Activated T-helper 2 cell treated with anti-CD3 and anti-CD28 coated beads, Interferon-gamma antibody, Interleukin-2, Interleukin-4, amounts not matched to agents 10 μg/mL and 5 μg/mL and 100 μg/mL, durations not matched to agents 14 hours and 24 hours and 36 hours (primary cell): ENCODE data around the gene NRP2. TPM values are rescaled to one million over a fixed set of nuclear protein-coding genes. Genes with fewer than 3 reads are reported as not detected.

Experiments
- DNase-seq: peaks from one replicate; pipeline ENCODE4 v3.0.0; 2021; ENCODE audit warnings: low spot score
- H3K27ac Mint-ChIP-seq: one replicate; pipeline ENCODE4 v1.8.0; 2021; ENCODE audit warnings: mixed read lengths
- H3K27me3 Mint-ChIP-seq: one replicate; pipeline ENCODE4 v1.8.0; 2021; ENCODE audit warnings: low read depth, mixed read lengths
- H3K36me3 Mint-ChIP-seq: one replicate; pipeline ENCODE4 v1.8.0; 2021; ENCODE audit warnings: low read depth, mixed read lengths
- H3K4me1 Mint-ChIP-seq: one replicate; pipeline ENCODE4 v1.8.0; 2021; ENCODE audit warnings: low read depth, mixed read lengths
- H3K4me3 Mint-ChIP-seq: one replicate; pipeline ENCODE4 v1.8.0; 2021; ENCODE audit warnings: low read depth, mild to moderate bottlenecking, moderate library complexity, mixed read lengths
- H3K9me3 Mint-ChIP-seq: one replicate; pipeline ENCODE4 v1.8.0; 2021; ENCODE audit warnings: mixed read lengths
- intact Hi-C: fragments of 100-400 bp; cut with micrococcal nuclease; formaldehyde crosslinking; loops from one replicate; pipeline ENCODE4 v1.15.1; 2023
- total RNA-seq: library from RNA; stranded (reverse); gene quantifications from 2 replicates; pipeline ENCODE4 v1.2.3, GENCODE V29; 2022

NRP2 gene
- total RNA-seq, 1 donor from 2014 or later = 61.7 TPM

DNA sequence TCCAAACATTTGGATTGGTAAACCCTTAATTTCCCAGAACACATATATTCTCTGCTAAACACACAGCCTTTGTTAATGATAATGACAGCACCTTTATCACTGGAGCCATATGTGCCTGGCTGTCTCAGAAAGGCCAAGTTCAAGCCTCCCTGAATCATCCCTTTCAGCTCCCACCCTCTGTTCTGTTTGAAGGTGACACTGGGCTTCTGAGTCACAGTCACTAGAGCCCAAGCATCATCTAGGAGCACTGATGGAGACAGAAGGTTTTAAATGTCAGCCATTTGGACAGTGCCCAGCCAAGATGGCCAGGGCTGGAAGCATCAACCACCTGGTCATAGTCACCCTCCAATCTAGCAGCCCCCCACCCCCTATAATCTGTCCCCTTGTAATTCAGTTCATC is 80.6 kb downstream of the NRP2 start:
- Mint-ChIP-seq H3K9me3 (no peaks in the 10 kb centered on the region), H3K4me1 (peaks cover 5% of the 10 kb centered on the region), H3K27me3 (peaks cover 5% of the 10 kb centered on the region), H3K4me3 (no peak overlapping the region), H3K36me3 (peaks cover 30% of the 10 kb centered on the region), H3K27ac (no peak overlapping the region)
- intact Hi-C loops = loop anchor here (1.0 kb wide), 1 partner anchor 162 kb away; no protein-coding TSS in a partner anchor
- DNase-seq = no peak

GRCh38 chr2:205763708-205764211 is 81.5 kb downstream of the NRP2 start:
- Mint-ChIP-seq H3K27ac (peak overlapping the region; percentile 19), H3K4me3 (no peak overlapping the region), H3K9me3 (no peaks in the 10 kb centered on the region), H3K36me3 (peaks cover 36% of the 10 kb centered on the region), H3K4me1 (peaks cover 5% of the 10 kb centered on the region), H3K27me3 (peaks cover 5% of the 10 kb centered on the region)
- DNase-seq = no peak
- intact Hi-C loops = loop anchor here (1.0 kb wide), 1 partner anchor 162 kb away; no protein-coding TSS in a partner anchor

DNA sequence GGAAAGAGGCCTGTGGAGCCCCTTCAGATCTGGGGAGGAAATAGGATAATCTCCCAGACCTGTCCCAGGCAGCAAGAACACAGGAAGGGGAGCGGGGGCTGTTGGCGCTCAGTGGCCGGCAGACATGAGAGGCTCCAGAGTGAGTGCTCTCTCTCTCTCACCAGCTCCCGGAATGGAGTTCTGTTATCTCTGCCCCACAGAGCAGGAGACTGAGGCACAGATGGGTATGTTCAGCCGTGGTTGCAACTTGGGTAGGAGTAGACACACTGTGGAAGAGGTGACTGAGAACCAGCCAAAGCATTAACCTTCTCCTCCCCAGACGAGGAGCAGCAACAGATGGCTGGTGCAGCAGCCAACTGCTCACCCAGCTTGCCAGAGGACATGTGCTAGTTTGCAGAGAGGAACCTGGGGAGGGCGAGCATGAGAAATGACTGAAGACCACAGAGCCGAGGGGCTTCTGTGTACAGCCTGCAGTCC is 82.0 kb downstream of the NRP2 start:
- Mint-ChIP-seq H3K27me3 (peaks cover 5% of the 10 kb centered on the region), H3K36me3 (peaks cover 39% of the 10 kb centered on the region), H3K4me1 (peaks cover 8% of the 10 kb centered on the region), H3K9me3 (no peaks in the 10 kb centered on the region), H3K27ac (no peak overlapping the region), H3K4me3 (no peak overlapping the region)
- DNase-seq = no peak
- intact Hi-C loops = no loop called here

DNA sequence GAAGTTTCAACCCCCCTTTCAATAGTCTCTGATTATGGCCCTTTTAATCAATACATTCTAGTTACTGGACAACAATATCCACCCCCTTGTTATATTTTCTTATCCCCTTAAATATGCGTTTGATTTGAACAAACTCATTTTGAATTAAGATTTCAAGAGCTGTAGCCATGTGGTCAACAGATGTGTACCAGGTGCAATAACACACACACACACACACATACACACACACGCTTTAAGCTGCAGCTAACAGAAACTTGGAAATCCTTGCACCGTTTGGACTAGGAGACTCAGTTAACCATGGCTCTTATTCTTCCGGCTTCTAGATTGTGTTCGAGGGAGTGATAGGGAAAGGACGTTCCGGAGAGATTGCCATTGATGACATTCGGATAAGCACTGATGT is 82.8 kb downstream of the NRP2 start:
- H3K4me3 Mint-ChIP-seq = no peak overlapping the region
- H3K27ac Mint-ChIP-seq = no peak overlapping the region
- H3K9me3 Mint-ChIP-seq = no peaks in the 10 kb centered on the region
- peaks cover 12% of the 10 kb centered on the region for H3K4me1 Mint-ChIP-seq
- DNase-seq = no peak
- peaks cover 5% of the 10 kb centered on the region for H3K27me3 Mint-ChIP-seq
- intact Hi-C loops = loop anchor here (5.0 kb wide), 1 partner anchor 83 kb away; the partner anchor contains the start of gene NRP2
- peaks cover 45% of the 10 kb centered on the region for H3K36me3 Mint-ChIP-seq

- no peaks in the 10 kb centered on the region for H3K9me3 Mint-ChIP-seq
- H3K4me3 Mint-ChIP-seq = no peak overlapping the region
- H3K27me3 Mint-ChIP-seq = peaks cover 5% of the 10 kb centered on the region
- H3K36me3 Mint-ChIP-seq = peaks cover 42% of the 10 kb centered on the region
- no peak overlapping the region for H3K27ac Mint-ChIP-seq
- H3K4me1 Mint-ChIP-seq = peaks cover 12% of the 10 kb centered on the region
- peak; percentile 22 for DNase-seq
- intact Hi-C loops = loop anchor here (5.0 kb wide), 1 partner anchor 85 kb away; the partner anchor contains the start of gene NRP2
Observed at GRCh38 chr2:205766779-205767359, 84.6 kb downstream of the NRP2 start.

- peaks cover 12% of the 10 kb centered on the region for H3K4me1 Mint-ChIP-seq
- peaks cover 8% of the 10 kb centered on the region for H3K27me3 Mint-ChIP-seq
- no peak overlapping the region for H3K4me3 Mint-ChIP-seq
- H3K36me3 Mint-ChIP-seq = peaks cover 42% of the 10 kb centered on the region
- no peaks in the 10 kb centered on the region for H3K9me3 Mint-ChIP-seq
- DNase-seq = no peak
- no peak overlapping the region for H3K27ac Mint-ChIP-seq
- intact Hi-C loops = loop anchor here (5.0 kb wide), 1 partner anchor 85 kb away; the partner anchor contains the start of gene NRP2
Observed at GRCh38 chr2:205767617-205768016, 85.3 kb downstream of the NRP2 start.

DNA sequence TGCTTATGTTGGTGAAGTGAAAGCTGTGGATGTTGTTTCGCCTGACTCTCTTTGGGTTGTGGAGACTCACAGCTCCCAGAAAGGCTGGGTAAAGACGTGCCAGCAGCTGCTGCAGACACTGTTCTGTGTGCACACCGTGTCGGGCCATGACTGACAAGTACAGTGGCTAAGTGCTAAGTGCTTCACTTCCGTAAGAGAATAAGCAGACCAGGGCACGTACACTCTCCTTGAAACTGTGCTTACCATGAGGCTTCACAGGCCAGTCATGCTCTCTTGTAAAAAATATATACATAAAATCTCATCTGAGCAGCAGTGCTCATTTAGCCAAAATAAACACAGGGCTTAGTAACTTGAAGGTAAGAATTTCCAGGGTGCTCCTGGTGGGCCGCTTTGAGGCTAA is 86.0 kb downstream of the NRP2 start:
- intact Hi-C loops = loop anchor here (5.0 kb wide), 1 partner anchor 86 kb away; the partner anchor contains the start of gene NRP2
- Mint-ChIP-seq H3K9me3 (no peaks in the 10 kb centered on the region), H3K27ac (no peak overlapping the region), H3K4me1 (peaks cover 8% of the 10 kb centered on the region), H3K36me3 (peaks cover 39% of the 10 kb centered on the region), H3K4me3 (no peak overlapping the region), H3K27me3 (peaks cover 13% of the 10 kb centered on the region)
- DNase-seq = no peak

- intact Hi-C loops = loop anchor here (5.0 kb wide), 1 partner anchor 87 kb away; the partner anchor contains the start of gene NRP2
- H3K4me1 Mint-ChIP-seq = peaks cover 8% of the 10 kb centered on the region
- H3K27ac Mint-ChIP-seq = no peak overlapping the region
- peaks cover 13% of the 10 kb centered on the region for H3K27me3 Mint-ChIP-seq
- H3K4me3 Mint-ChIP-seq = no peak overlapping the region
- H3K36me3 Mint-ChIP-seq = peaks cover 35% of the 10 kb centered on the region
- no peaks in the 10 kb centered on the region for H3K9me3 Mint-ChIP-seq
- DNase-seq = no peak
Observed at GRCh38 chr2:205768815-205769494, 86.7 kb downstream of the NRP2 start.

GRCh38 chr2:205769495-205769850 is 87.2 kb downstream of the NRP2 start:
- H3K27ac Mint-ChIP-seq = no peak overlapping the region
- intact Hi-C loops = loop anchor here (5.0 kb wide), 1 partner anchor 87 kb away; the partner anchor contains the start of gene NRP2
- H3K27me3 Mint-ChIP-seq = peaks cover 17% of the 10 kb centered on the region
- peaks cover 31% of the 10 kb centered on the region for H3K36me3 Mint-ChIP-seq
- no peaks in the 10 kb centered on the region for H3K9me3 Mint-ChIP-seq
- H3K4me1 Mint-ChIP-seq = peaks cover 8% of the 10 kb centered on the region
- no peak overlapping the region for H3K4me3 Mint-ChIP-seq
- DNase-seq = no peak

DNA sequence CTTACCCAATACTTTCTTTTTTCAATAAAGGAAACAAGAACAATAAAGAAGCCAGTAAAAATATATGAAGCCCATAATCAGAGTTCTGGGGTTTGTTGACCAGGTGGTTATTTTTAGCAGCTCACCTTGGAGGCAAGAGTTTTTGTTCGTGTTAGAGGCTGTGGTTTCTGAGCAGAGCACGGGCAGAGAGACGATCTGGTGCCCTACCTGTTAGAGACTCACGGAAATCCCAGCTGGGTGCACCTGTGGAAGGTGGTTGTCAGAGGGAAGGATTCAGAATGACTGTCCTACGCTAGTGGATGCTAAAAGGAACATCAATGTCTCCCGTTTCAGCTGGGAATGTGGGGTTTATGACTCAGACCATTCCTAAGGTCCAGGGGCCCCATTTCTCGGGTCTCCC is 87.6 kb downstream of the NRP2 start:
- peaks cover 8% of the 10 kb centered on the region for H3K4me1 Mint-ChIP-seq
- no peak overlapping the region for H3K4me3 Mint-ChIP-seq
- peaks cover 31% of the 10 kb centered on the region for H3K36me3 Mint-ChIP-seq
- intact Hi-C loops = loop anchor here (5.0 kb wide), 1 partner anchor 88 kb away; the partner anchor contains the start of gene NRP2
- no peak for DNase-seq
- no peaks in the 10 kb centered on the region for H3K9me3 Mint-ChIP-seq
- H3K27me3 Mint-ChIP-seq = peaks cover 17% of the 10 kb centered on the region
- H3K27ac Mint-ChIP-seq = no peak overlapping the region

DNA sequence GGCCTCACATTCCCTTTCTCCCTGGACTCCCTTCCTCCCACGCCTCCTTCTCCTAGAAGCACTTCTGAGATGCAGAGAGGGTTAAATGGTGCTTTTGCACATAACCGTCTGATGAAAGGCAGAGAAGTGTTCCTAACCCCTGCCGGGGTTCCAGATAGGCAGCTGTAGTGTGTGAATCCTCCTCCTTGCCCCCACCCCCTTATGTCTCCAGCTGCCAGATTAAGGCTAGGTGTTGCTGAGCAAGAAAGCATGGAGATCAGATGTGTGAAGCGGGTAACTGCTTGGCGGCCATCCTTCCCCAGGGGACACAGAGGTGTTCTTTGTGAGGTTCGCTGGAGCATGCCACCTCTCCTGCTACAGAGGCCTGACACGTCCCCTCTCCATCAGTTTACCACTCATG is 88.3 kb downstream of the NRP2 start:
- H3K9me3 Mint-ChIP-seq = no peaks in the 10 kb centered on the region
- peaks cover 8% of the 10 kb centered on the region for H3K4me1 Mint-ChIP-seq
- H3K4me3 Mint-ChIP-seq = no peak overlapping the region
- peaks cover 26% of the 10 kb centered on the region for H3K36me3 Mint-ChIP-seq
- intact Hi-C loops = no loop called here
- peaks cover 14% of the 10 kb centered on the region for H3K27me3 Mint-ChIP-seq
- H3K27ac Mint-ChIP-seq = no peak overlapping the region
- no peak for DNase-seq

GRCh38 chr2:205771031-205771430 is 88.7 kb downstream of the NRP2 start:
- H3K27me3 Mint-ChIP-seq = peaks cover 14% of the 10 kb centered on the region
- no peak overlapping the region for H3K4me3 Mint-ChIP-seq
- H3K27ac Mint-ChIP-seq = no peak overlapping the region
- H3K4me1 Mint-ChIP-seq = peaks cover 8% of the 10 kb centered on the region
- peaks cover 25% of the 10 kb centered on the region for H3K36me3 Mint-ChIP-seq
- intact Hi-C loops = no loop called here
- DNase-seq = no peak
- H3K9me3 Mint-ChIP-seq = no peaks in the 10 kb centered on the region

DNA sequence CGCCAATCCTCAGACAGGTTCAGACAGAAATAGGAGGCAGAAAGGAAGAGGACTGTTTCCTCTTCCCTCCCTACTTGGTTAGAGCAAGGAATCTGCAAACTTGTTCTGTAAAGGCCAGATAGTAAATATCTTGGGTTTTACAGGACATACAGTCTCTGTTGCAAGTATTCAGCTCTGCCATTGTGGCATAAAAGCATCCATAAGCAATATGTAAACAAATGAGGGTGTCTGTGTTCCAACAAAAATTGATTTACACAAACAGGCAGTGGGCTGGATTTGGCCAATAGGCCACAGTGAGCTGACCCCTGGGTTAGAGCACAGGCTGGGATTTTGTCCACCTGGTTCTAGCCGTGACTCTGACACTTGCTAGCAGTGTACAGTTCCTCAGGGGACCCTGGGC is 89.4 kb downstream of the NRP2 start:
- DNase-seq = no peak
- H3K4me3 Mint-ChIP-seq = no peak overlapping the region
- H3K27ac Mint-ChIP-seq = no peak overlapping the region
- intact Hi-C loops = no loop called here
- H3K27me3 Mint-ChIP-seq = peaks cover 14% of the 10 kb centered on the region
- peaks cover 22% of the 10 kb centered on the region for H3K36me3 Mint-ChIP-seq
- peaks cover 8% of the 10 kb centered on the region for H3K4me1 Mint-ChIP-seq
- no peaks in the 10 kb centered on the region for H3K9me3 Mint-ChIP-seq
